Coronary artery (tissue), 2 donors: ENCODE results near the gene MED20.

ENCODE experiments used
- DNase-seq: peaks from one replicate; pipeline ENCODE4 v3.0.0-alpha.2; 2017; ENCODE audit warnings: low spot score
- H3K27ac ChIP-seq, 2 donors: fragments of 200-600 bp; sonication (generic); one replicate each; pipeline ENCODE4 v1.5.1; 2016 to 2019
- H3K4me3 ChIP-seq: fragments of 200-600 bp; sonication (generic); 2 replicates; pipeline ENCODE4 v1.5.1; 2016; ENCODE audit warnings: mild to moderate bottlenecking, moderate library complexity
- CTCF ChIP-seq: fragments of 200-600 bp; sonication (generic); IDR thresholded peaks from one replicate; pipeline ENCODE4 v1.5.1; 2019; ENCODE audit warnings: antibody characterized with exemption

MED20 gene

GRCh38 chr6:41894366-41895299, 26.3 kb downstream of the MED20 start:
- H3K27ac ChIP-seq = peak overlapping the region; percentile 49 to 83
- TF ChIP-seq CTCF = no peak
- no peak for DNase-seq

GRCh38 chr6:41892921-41893564, 27.9 kb downstream of the MED20 start:
- DNase-seq = no peak
- Histone ChIP-seq H3K27ac (no peak overlapping the region), H3K4me3 (no peak overlapping the region)
- no peak for TF ChIP-seq CTCF

More at GRCh38 chr6:41894366-41895299, 26.3 kb downstream of the MED20 start:
- peak overlapping the region; percentile 92 for H3K4me3 ChIP-seq

GRCh38 chr6:41887331-41887751, 33.6 kb downstream of the MED20 start:
- DNase-seq = no peak

GRCh38 chr6:41885930-41886329, 35.0 kb downstream of the MED20 start:
- Histone ChIP-seq H3K27ac (no peak overlapping the region), H3K4me3 (no peak overlapping the region)
- no peak for TF ChIP-seq CTCF
- no peak for DNase-seq

More at GRCh38 chr6:41887331-41887751, 33.6 kb downstream of the MED20 start:
- no peak overlapping the region for H3K4me3 ChIP-seq
- TF ChIP-seq CTCF = no peak
- no peak overlapping the region for H3K27ac ChIP-seq

GRCh38 chr6:41884957-41885356, 36.0 kb downstream of the MED20 start:
- Histone ChIP-seq H3K27ac (no peak overlapping the region), H3K4me3 (no peak overlapping the region)
- no peak for TF ChIP-seq CTCF
- no peak for DNase-seq

- Histone ChIP-seq H3K27ac (no peak overlapping the region), H3K4me3 (no peak overlapping the region)
- no peak for TF ChIP-seq CTCF
- DNase-seq = no peak
Measured at GRCh38 chr6:41881506-41881905, 39.4 kb downstream of the MED20 start.
